WI38 (cell line): Measurements from ENCODE around the gene C2CD2L.

Experiments used
- H3K4me3 ChIP-seq: 2 replicates; pipeline ENCODE4 v1.5.1; 2011; ENCODE audit warnings: low read depth, mild to moderate bottlenecking, control low read depth, low read length
- CTCF ChIP-seq: IDR thresholded peaks from 2 replicates; pipeline ENCODE4 v1.5.1; 2012; ENCODE audit warnings: low read depth, mild to moderate bottlenecking, control low read depth, low read length

The C2CD2L gene

GRCh38 chr11:119167933-119168332 lies 60.8 kb downstream of the C2CD2L start:
- no peak overlapping the region for H3K4me3 ChIP-seq
- no peak for TF ChIP-seq CTCF
